RWPE2 (cell line): ENCODE data around the gene ETFRF1.

Source experiments
- ATAC-seq: fragments of 200-7000 bp; cut with Tn5 transposase; 3 replicates; pipeline ENCODE4 v1.9.1; 2021; ENCODE audit warnings: low read depth
- DNase-seq: peaks from one replicate; pipeline ENCODE4 v3.0.0-alpha.2; 2020; ENCODE audit warnings: low spot score
- H3K27ac ChIP-seq: fragments of 450-650 bp; 2 replicates; pipeline ENCODE4 v1.5.1; 2017; ENCODE audit warnings: mild to moderate bottlenecking; ENCODE audit not compliant: poor library complexity, severe bottlenecking
- H3K27me3 ChIP-seq: fragments of 250-450 bp; sonication (Bioruptor Pico); 2 replicates; pipeline ENCODE4 v1.5.1; 2021; ENCODE audit warnings: mild to moderate bottlenecking, moderate library complexity; ENCODE audit not compliant: insufficient read depth, poor library complexity, severe bottlenecking
- H3K36me3 ChIP-seq: fragments of 250-450 bp; sonication (Bioruptor Pico); 2 replicates; pipeline ENCODE4 v1.5.1; 2020; ENCODE audit warnings: low read depth, mild to moderate bottlenecking, moderate library complexity
- H3K4me1 ChIP-seq: fragments of 250-450 bp; sonication (Bioruptor Pico); 2 replicates; pipeline ENCODE4 v1.5.1; 2021; ENCODE audit warnings: mild to moderate bottlenecking, moderate library complexity; ENCODE audit not compliant: insufficient read depth, poor library complexity, severe bottlenecking
- H3K4me3 ChIP-seq: fragments of 250-450 bp; sonication (Bioruptor Pico); 2 replicates; pipeline ENCODE4 v1.5.1; 2021; ENCODE audit warnings: mild to moderate bottlenecking, moderate library complexity; ENCODE audit not compliant: severe bottlenecking
- H3K9me3 ChIP-seq: fragments of 250-450 bp; sonication (Bioruptor Pico); 2 replicates; pipeline ENCODE4 v1.5.1; 2021; ENCODE audit warnings: mild to moderate bottlenecking, moderate library complexity; ENCODE audit not compliant: severe bottlenecking
- CTCF ChIP-seq: fragments of 450-650 bp; IDR thresholded peaks from one replicate; pipeline ENCODE4 v1.5.1; 2017; ENCODE audit warnings: mild to moderate bottlenecking, moderate library complexity; ENCODE audit not compliant: poor library complexity, severe bottlenecking

The ETFRF1 gene

GRCh38 chr12:25250744-25251730 lies 56.0 kb downstream of the ETFRF1 start, which contains the start of gene KRAS:
Gene KRAS (minus strand): TSS chr12:25250929.
- Histone ChIP-seq H3K27me3 (no peaks in the 10 kb centered on the region), H3K9me3 (no peaks in the 10 kb centered on the region), H3K27ac (peak within 1 kb of the TSS; percentile 36), H3K4me1 (no peaks in the 10 kb centered on the region), H3K4me3 (peak within 1 kb of the TSS; percentile 71), H3K36me3 (no peaks in the 10 kb centered on the region)
- no peak for TF ChIP-seq CTCF
- DNase-seq (peak; percentile 85), ATAC-seq (peak; percentile 89)

GRCh38 chr12:25251769-25252168 lies 56.7 kb downstream of the ETFRF1 start:
- peak overlapping the region; percentile 71 for H3K4me3 ChIP-seq
- H3K36me3 ChIP-seq: no peaks in the 10 kb centered on the region
- ATAC-seq (no peak), DNase-seq (no peak)
- H3K27me3 ChIP-seq: no peaks in the 10 kb centered on the region
- no peaks in the 10 kb centered on the region for H3K9me3 ChIP-seq
- TF ChIP-seq CTCF: no peak
- H3K4me1 ChIP-seq: no peaks in the 10 kb centered on the region
- no peak overlapping the region for H3K27ac ChIP-seq

GRCh38 chr12:25252946-25253345 lies 57.9 kb downstream of the ETFRF1 start:
- no peak overlapping the region for H3K4me3 ChIP-seq
- DNase-seq (no peak), ATAC-seq (no peak)
- no peak for TF ChIP-seq CTCF
- H3K9me3 ChIP-seq: no peaks in the 10 kb centered on the region
- no peaks in the 10 kb centered on the region for H3K36me3 ChIP-seq
- H3K4me1 ChIP-seq: no peaks in the 10 kb centered on the region
- no peak overlapping the region for H3K27ac ChIP-seq
- no peaks in the 10 kb centered on the region for H3K27me3 ChIP-seq

GRCh38 chr12:25253371-25254068 lies 58.5 kb downstream of the ETFRF1 start:
- Histone ChIP-seq H3K4me3 (no peak overlapping the region), H3K27ac (no peak overlapping the region), H3K4me1 (no peaks in the 10 kb centered on the region), H3K9me3 (no peaks in the 10 kb centered on the region), H3K36me3 (no peaks in the 10 kb centered on the region), H3K27me3 (no peaks in the 10 kb centered on the region)
- no peak for TF ChIP-seq CTCF
- no peak for DNase-seq
- no peak for ATAC-seq
